ENCODE data around the gene ATR. TPM values are rescaled to one million over a fixed set of nuclear protein-coding genes. Genes with fewer than 3 reads are reported as not detected.

The ATR gene
- total RNA-seq, 1 experiment from 2014 or later = 33.3 TPM

DNA sequence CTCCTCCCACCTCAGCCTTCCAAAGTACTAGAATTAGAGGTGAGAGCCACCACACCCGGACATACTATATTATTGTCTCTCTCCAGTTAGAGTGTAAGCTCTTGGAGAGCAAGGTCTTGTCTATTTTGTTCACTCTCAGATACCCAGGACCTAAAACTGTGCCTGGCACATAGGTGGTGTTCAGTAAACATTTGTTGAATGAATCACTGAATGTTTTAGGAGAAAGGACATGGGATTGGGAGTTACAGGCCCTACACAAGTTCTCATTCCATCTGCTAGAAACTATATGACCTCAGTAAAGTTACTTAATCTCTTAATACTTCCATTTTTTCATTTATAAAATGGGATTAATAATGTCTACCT, 1.5 kb upstream of the ATR start:
- H3K27ac ChIP-seq = no peak overlapping the region
- no peak for TF ChIP-seq EZH2 (IDR thresholded peaks at IDR 0.05; ENCODE audit: low read depth)
- TF ChIP-seq, protein P1, sequence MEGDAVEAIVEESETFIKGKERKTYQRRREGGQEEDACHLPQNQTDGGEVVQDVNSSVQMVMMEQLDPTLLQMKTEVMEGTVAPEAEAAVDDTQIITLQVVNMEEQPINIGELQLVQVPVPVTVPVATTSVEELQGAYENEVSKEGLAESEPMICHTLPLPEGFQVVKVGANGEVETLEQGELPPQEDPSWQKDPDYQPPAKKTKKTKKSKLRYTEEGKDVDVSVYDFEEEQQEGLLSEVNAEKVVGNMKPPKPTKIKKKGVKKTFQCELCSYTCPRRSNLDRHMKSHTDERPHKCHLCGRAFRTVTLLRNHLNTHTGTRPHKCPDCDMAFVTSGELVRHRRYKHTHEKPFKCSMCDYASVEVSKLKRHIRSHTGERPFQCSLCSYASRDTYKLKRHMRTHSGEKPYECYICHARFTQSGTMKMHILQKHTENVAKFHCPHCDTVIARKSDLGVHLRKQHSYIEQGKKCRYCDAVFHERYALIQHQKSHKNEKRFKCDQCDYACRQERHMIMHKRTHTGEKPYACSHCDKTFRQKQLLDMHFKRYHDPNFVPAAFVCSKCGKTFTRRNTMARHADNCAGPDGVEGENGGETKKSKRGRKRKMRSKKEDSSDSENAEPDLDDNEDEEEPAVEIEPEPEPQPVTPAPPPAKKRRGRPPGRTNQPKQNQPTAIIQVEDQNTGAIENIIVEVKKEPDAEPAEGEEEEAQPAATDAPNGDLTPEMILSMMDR (conservative IDR thresholded peaks at IDR 0.05) = no peak
- no TSS peak for BruUV-seq (replicated peaks)
- peaks cover 28% of the 10 kb centered on the region for H3K4me1 ChIP-seq (replicated peaks; ENCODE audit: insufficient read depth)
- peak overlapping the region; percentile 96; the same call in 1 of the 2 replicates for H3K4me2 ChIP-seq
- peaks cover 6% of the 10 kb centered on the region; the same call in 1 of the 2 replicates for H3F3A ChIP-seq (ENCODE audit: insufficient read depth, low read depth)
- no peaks in the 10 kb centered on the region for H4K20me1 ChIP-seq (ENCODE audit: insufficient read depth)
- H3K9me3 ChIP-seq (ENCODE audit: insufficient read depth, low read depth) = no peaks in the 10 kb centered on the region
- H3K79me2 ChIP-seq (ENCODE audit: low read depth) = peaks cover 35% of the 10 kb centered on the region
- H3K27me3 ChIP-seq (ENCODE audit: insufficient read depth, low read depth) = no peaks in the 10 kb centered on the region
- H2AFZ ChIP-seq = no peak overlapping the region
- intact Hi-C loops (cut with micrococcal nuclease; ENCODE audit: unreplicated experiment) = no loop called here
- DNase-seq = no peak
- H3K9me2 ChIP-seq (ENCODE audit: insufficient read depth) = no peaks in the 10 kb centered on the region
- 0 out of 2 replicates have a peak, but pooled peaks cover 7% of the 10 kb centered on the region for H3K36me3 ChIP-seq (ENCODE audit: low read depth)
- CTCF ChIA-PET = no interaction called here
- POLR2A ChIA-PET (ENCODE audit: unreplicated experiment) = no interaction called here
- no peak overlapping the region; the same call in 1 of the 2 replicates for H3K4me3 ChIP-seq

DNA sequence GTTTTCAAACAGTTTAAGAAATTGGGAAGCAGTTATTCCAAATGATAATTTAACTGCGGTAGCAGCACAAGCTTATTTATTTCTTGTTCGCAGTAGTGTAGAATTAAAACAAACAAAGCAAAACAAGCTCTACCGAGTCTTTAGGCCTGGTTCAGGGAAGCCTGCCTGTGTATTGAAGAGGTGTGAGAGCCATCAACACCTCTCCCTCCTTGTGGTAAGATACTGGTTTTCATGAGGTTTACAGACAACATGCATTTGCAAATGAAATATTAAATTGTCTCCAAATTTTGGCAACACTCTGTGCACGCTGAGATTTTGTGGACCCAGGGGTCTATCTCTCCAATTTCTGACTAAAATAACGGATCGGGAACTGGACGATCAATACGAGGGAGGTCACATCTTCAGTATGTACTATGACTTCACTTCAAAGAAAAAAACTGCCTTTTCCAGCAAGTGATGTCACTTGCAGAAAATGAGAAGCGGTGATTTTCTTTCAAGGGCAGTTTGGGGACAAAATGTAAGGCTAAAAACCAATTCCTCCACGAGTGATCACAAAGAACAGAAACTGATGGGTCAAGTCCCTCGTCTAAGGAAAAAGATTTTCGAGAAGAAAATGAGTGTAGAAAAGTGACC, 721 bp downstream of the ATR start:
- Histone ChIP-seq H3F3A (ENCODE audit: insufficient read depth, low read depth) (peaks cover 6% of the 10 kb centered on the region; the same call in 1 of the 2 replicates), H3K79me2 (ENCODE audit: low read depth) (peaks cover 57% of the 10 kb centered on the region), H3K9me3 (ENCODE audit: insufficient read depth, low read depth) (no peaks in the 10 kb centered on the region), H3K4me2 (peak overlapping the region; percentile 96), H4K20me1 (ENCODE audit: insufficient read depth) (no peaks in the 10 kb centered on the region; the same call in 1 of the 2 replicates), H2AFZ (peak overlapping the region; percentile 94), H3K4me3 (peak overlapping the region; percentile 98), H3K4me1 (replicated peaks; ENCODE audit: insufficient read depth) (peaks cover 28% of the 10 kb centered on the region), H3K27ac (peak overlapping the region; percentile 81), H3K36me3 (ENCODE audit: low read depth) (0 out of 2 replicates have a peak, but pooled peaks cover 7% of the 10 kb centered on the region), H3K27me3 (ENCODE audit: insufficient read depth, low read depth) (no peaks in the 10 kb centered on the region), H3K9me2 (ENCODE audit: insufficient read depth) (no peaks in the 10 kb centered on the region)
- intact Hi-C loops (cut with micrococcal nuclease; ENCODE audit: unreplicated experiment) = loop anchor here (1.0 to 10.0 kb wide), 4 partner anchors 18 to 423 kb away; partner anchors contain the start of genes PLS1, TRPC1, U2SURP and XRN1
- no TSS peak for BruUV-seq (replicated peaks)
- DNase-seq = no peak
- CTCF ChIA-PET = interaction anchor here (0.7 kb wide), 1 partner anchor 402 kb away, joined by 3 read pairs; no protein-coding TSS in a partner anchor
- POLR2A ChIA-PET (ENCODE audit: unreplicated experiment) = interaction anchor here (0.6 to 1.2 kb wide), 4 partner anchors 36 to 423 kb away, joined by 3 to 9 read pairs (median 4); partner anchors contain the start of gene U2SURP
- no peak for TF ChIP-seq EZH2 (IDR thresholded peaks at IDR 0.05; ENCODE audit: low read depth)
- TF ChIP-seq, protein P1 (conservative IDR thresholded peaks at IDR 0.05) = no peak

DNA sequence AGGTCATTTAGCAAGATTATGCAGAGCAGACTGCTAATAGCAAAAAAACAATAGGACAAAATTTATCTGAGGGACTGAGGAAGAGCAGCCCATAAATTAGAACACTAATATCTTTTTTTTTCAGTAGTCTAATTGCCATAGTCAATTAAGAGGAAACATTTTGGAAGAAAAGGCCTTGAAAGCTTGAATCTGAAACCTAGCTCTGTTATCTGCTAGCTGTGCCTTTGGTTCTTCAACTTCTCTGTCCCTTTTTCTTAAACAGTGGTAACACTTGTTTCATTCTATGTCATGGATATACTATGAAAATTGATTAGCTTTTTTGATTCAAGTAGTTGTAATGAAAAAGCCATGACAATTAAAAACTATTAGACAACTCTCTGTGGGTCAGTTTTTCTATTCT, 1.7 kb downstream of the ATR start:
- no peak for DNase-seq
- H3K4me2 ChIP-seq = peak overlapping the region; percentile 96
- H3K27me3 ChIP-seq (ENCODE audit: insufficient read depth, low read depth) = no peaks in the 10 kb centered on the region
- no peak for TF ChIP-seq EZH2 (IDR thresholded peaks at IDR 0.05; ENCODE audit: low read depth)
- TF ChIP-seq, protein P1 (conservative IDR thresholded peaks at IDR 0.05) = no peak
- ChIA-PET POLR2A (ENCODE audit: unreplicated experiment) (interaction anchor here (0.7 kb wide), 1 partner anchor 373 kb away, joined by 3 read pairs; no protein-coding TSS in a partner anchor), CTCF (interaction anchor here (0.6 kb wide), 1 partner anchor 103 kb away, joined by 4 read pairs; no protein-coding TSS in a partner anchor)
- intact Hi-C loops (cut with micrococcal nuclease; ENCODE audit: unreplicated experiment) = loop anchor here (5.0 to 10.0 kb wide), 2 partner anchors 132 to 146 kb away; partner anchors contain the start of genes TRPC1 and XRN1
- H3F3A ChIP-seq (ENCODE audit: insufficient read depth, low read depth) = peaks cover 6% of the 10 kb centered on the region; the same call in 1 of the 2 replicates
- 0 out of 2 replicates have a peak, but pooled peaks cover 7% of the 10 kb centered on the region for H3K36me3 ChIP-seq (ENCODE audit: low read depth)
- no peak overlapping the region for H3K27ac ChIP-seq
- peak overlapping the region; percentile 98; the same call in 1 of the 2 replicates for H3K4me3 ChIP-seq
- no peaks in the 10 kb centered on the region for H3K9me2 ChIP-seq (ENCODE audit: insufficient read depth)
- H3K9me3 ChIP-seq (ENCODE audit: insufficient read depth, low read depth) = no peaks in the 10 kb centered on the region
- H3K4me1 ChIP-seq (replicated peaks; ENCODE audit: insufficient read depth) = peaks cover 28% of the 10 kb centered on the region
- no peak overlapping the region for H2AFZ ChIP-seq
- no peaks in the 10 kb centered on the region; the same call in 1 of the 2 replicates for H4K20me1 ChIP-seq (ENCODE audit: insufficient read depth)
- no TSS peak for BruUV-seq (replicated peaks)
- peaks cover 66% of the 10 kb centered on the region for H3K79me2 ChIP-seq (ENCODE audit: low read depth)

Measured in PC-9 (cell line).